H9 (cell line): ENCODE results near the gene PRSS8. TPM values are rescaled to one million over a fixed set of nuclear protein-coding genes. Genes with fewer than 3 reads are reported as not detected.
A peak's percentile ranks its signal among the peaks of the same experiment; 100 is the strongest.

Experiments used
- DNase-seq: peaks from one replicate; pipeline ENCODE4 v3.0.0-alpha.2; 2017
- H2AFZ ChIP-seq: one replicate; pipeline ENCODE4 v1.6.1; 2013; ENCODE audit warnings: mild to moderate bottlenecking, low read length, control low read depth, moderate library complexity
- H2AK5ac ChIP-seq: 2 replicates; pipeline ENCODE4 v1.6.1; 2013; ENCODE audit warnings: low read length, control low read depth, mixed read lengths; ENCODE audit not compliant: insufficient read length
- H2BK120ac ChIP-seq: one replicate; pipeline ENCODE4 v1.6.1; 2013; ENCODE audit warnings: low read depth, mild to moderate bottlenecking, low read length, control low read depth, inconsistent platforms; ENCODE audit not compliant: poor library complexity, severe bottlenecking
- H2BK12ac ChIP-seq: 2 replicates; pipeline ENCODE4 v1.6.1; 2013; ENCODE audit warnings: low read length, control low read depth, mixed read lengths, low read depth; ENCODE audit not compliant: insufficient read length
- H2BK15ac ChIP-seq: 2 replicates; pipeline ENCODE4 v1.6.1; 2013; ENCODE audit warnings: low read depth, low read length, control low read depth
- H2BK20ac ChIP-seq: one replicate; pipeline ENCODE4 v1.6.1; 2013; ENCODE audit warnings: low read depth, mild to moderate bottlenecking, low read length, control low read depth, inconsistent platforms; ENCODE audit not compliant: poor library complexity, severe bottlenecking
- H2BK5ac ChIP-seq: 2 replicates; pipeline ENCODE4 v1.6.1; 2013; ENCODE audit warnings: low read length, control low read depth, mixed read lengths; ENCODE audit not compliant: insufficient read length
- H3K14ac ChIP-seq: 2 replicates; pipeline ENCODE4 v1.6.1; 2013; ENCODE audit warnings: low read length, control low read depth; ENCODE audit not compliant: insufficient read depth
- H3K18ac ChIP-seq: 2 replicates; pipeline ENCODE4 v1.6.1; 2013; ENCODE audit warnings: low read depth, mild to moderate bottlenecking, mixed read lengths, low read length, control low read depth; ENCODE audit not compliant: insufficient read length
- H3K23ac ChIP-seq: 2 replicates; pipeline ENCODE4 v1.6.1; 2013; ENCODE audit warnings: low read length, control low read depth, mixed read lengths, low read depth; ENCODE audit not compliant: insufficient read length
- H3K23me2 ChIP-seq: 2 replicates; pipeline ENCODE4 v1.6.1; 2013; ENCODE audit warnings: low read depth, mild to moderate bottlenecking, mixed read lengths, low read length, control low read depth; ENCODE audit not compliant: insufficient read length, poor library complexity, severe bottlenecking
- H3K27ac ChIP-seq: 2 replicates; pipeline ENCODE4 v1.5.1; 2013; ENCODE audit warnings: low read length, control low read depth, mixed read lengths, low read depth; ENCODE audit not compliant: insufficient read length
- H3K27me3 ChIP-seq: 2 replicates; pipeline ENCODE4 v1.6.1; 2013; ENCODE audit warnings: low read length, control low read depth, inconsistent platforms; ENCODE audit not compliant: insufficient read depth
- H3K4ac ChIP-seq: 2 replicates; pipeline ENCODE4 v1.6.1; 2013; ENCODE audit warnings: low read depth, mild to moderate bottlenecking, control low read depth, inconsistent platforms, low read length, moderate library complexity
- H3K4me1 ChIP-seq: 2 replicates; pipeline ENCODE4 v1.6.1; 2013; ENCODE audit warnings: low read length, control low read depth, inconsistent platforms; ENCODE audit not compliant: insufficient read depth
- H3K4me2 ChIP-seq: 2 replicates; pipeline ENCODE4 v1.6.1; 2013; ENCODE audit warnings: low read length, control low read depth, mixed read lengths; ENCODE audit not compliant: insufficient read length, insufficient read depth
- H3K56ac ChIP-seq: 2 replicates; pipeline ENCODE4 v1.6.1; 2013; ENCODE audit warnings: low read depth, mild to moderate bottlenecking, mixed read lengths, low read length, control low read depth; ENCODE audit not compliant: insufficient read length
- H3K79me1 ChIP-seq: 2 replicates; pipeline ENCODE4 v1.6.1; 2013; ENCODE audit warnings: low read depth, mild to moderate bottlenecking, moderate library complexity, low read length, control low read depth, inconsistent platforms; ENCODE audit not compliant: insufficient read depth, poor library complexity, severe bottlenecking
- H3K79me2 ChIP-seq: 2 replicates; pipeline ENCODE4 v1.6.1; 2013; ENCODE audit warnings: low read length, control low read depth, inconsistent platforms; ENCODE audit not compliant: insufficient read depth
- H3K9ac ChIP-seq: 2 replicates; pipeline ENCODE4 v1.6.1; 2013; ENCODE audit warnings: low read length, control low read depth, mixed read lengths; ENCODE audit not compliant: insufficient read length; ENCODE audit errors: extremely low read depth
- H3K9me3 ChIP-seq: one replicate; pipeline ENCODE4 v1.6.1; 2013; ENCODE audit warnings: low read depth, low read length, inconsistent platforms; ENCODE audit not compliant: control insufficient read depth
- H3T11ph ChIP-seq: one replicate; pipeline ENCODE4 v1.6.1; 2013; ENCODE audit warnings: mild to moderate bottlenecking, low read length, control low read depth, inconsistent platforms
- H4K20me1 ChIP-seq: one replicate; pipeline ENCODE4 v1.6.1; 2013; ENCODE audit not compliant: control insufficient read depth, insufficient read length, insufficient read depth
- H4K5ac ChIP-seq: 2 replicates; pipeline ENCODE4 v1.6.1; 2013; ENCODE audit warnings: low read depth, mild to moderate bottlenecking, mixed read lengths, low read length, control low read depth; ENCODE audit not compliant: insufficient read length
- H4K8ac ChIP-seq: replicated peaks from 2 replicates; pipeline ENCODE4 v1.6.1; 2013; ENCODE audit warnings: low read length, control low read depth, mixed read lengths, low read depth; ENCODE audit not compliant: insufficient read length
- H4K91ac ChIP-seq: 2 replicates; pipeline ENCODE4 v1.6.1; 2013; ENCODE audit warnings: low read depth, mild to moderate bottlenecking, moderate library complexity, mixed read lengths, low read length, control low read depth; ENCODE audit not compliant: insufficient read length
- H3K27ac Mint-ChIP-seq, 3 experiments: 2 replicates in 2 of 3; 3 replicates in 1 of 3; pipeline ENCODE4 v1.8.0; 2020 to 2021; ENCODE audit warnings: mixed read lengths in 3 of 3, mild to moderate bottlenecking in 1 of 3, moderate library complexity in 1 of 3
- H3K27me3 Mint-ChIP-seq: 2 replicates; pipeline ENCODE4 v1.8.0; 2021; ENCODE audit warnings: low read depth, mild to moderate bottlenecking, moderate library complexity, mixed read lengths
- H3K36me3 Mint-ChIP-seq, 3 experiments: 2 replicates in 2 of 3; 3 replicates in 1 of 3; pipeline ENCODE4 v1.8.0; 2020 to 2021; ENCODE audit warnings: low read depth in 3 of 3, mixed read lengths in 3 of 3; ENCODE audit not compliant: insufficient read depth in 1 of 3
- H3K4me1 Mint-ChIP-seq, 2 experiments: 2 replicates each; pipeline ENCODE4 v1.8.0; 2020; ENCODE audit warnings: mixed read lengths in 2 of 2
- H3K4me3 Mint-ChIP-seq, 2 experiments: 2 replicates in 1 of 2; 3 replicates in 1 of 2; pipeline ENCODE4 v1.8.0; 2020 to 2021; ENCODE audit warnings: mild to moderate bottlenecking in 2 of 2, mixed read lengths in 2 of 2, moderate library complexity in 1 of 2
- H3K9me3 Mint-ChIP-seq, 2 experiments: 2 replicates in 1 of 2; 3 replicates in 1 of 2; pipeline ENCODE4 v1.8.0; 2020; ENCODE audit warnings: mild to moderate bottlenecking in 2 of 2, mixed read lengths in 2 of 2, moderate library complexity in 1 of 2
- CTCF ChIP-seq: fragments of 200-600 bp; sonication (generic); conservative IDR thresholded peaks from 3 replicates; pipeline ENCODE4 v1.8.0; 2021; ENCODE audit warnings: antibody characterized with exemption, mild to moderate bottlenecking
- WGBS: extraction: QIAGEN DNeasy Blood & Tissue Kit; methylation state at CpG from one replicate; pipeline ENCODE4 v1.1.7; 2013; ENCODE audit warnings: missing lambda C conversion rate, low lambda C conversion rate, mixed read lengths; ENCODE audit not compliant: insufficient read length; ENCODE audit errors: extremely low coverage; 5-methylcytosine and 5-hydroxymethylcytosine counted together
- total RNA-seq: library from RNA; stranded (reverse); gene quantifications from 2 replicates; pipeline ENCODE4 v1.2.1, GENCODE V29; 2021

Gene PRSS8
- total RNA-seq, 1 experiment from 2014 or later, result 64.0 TPM

GRCh38 chr16:31129568-31130335 lies 5.8 kb downstream of the PRSS8 start:
- Histone ChIP-seq H4K91ac (no peak overlapping the region), H3K27me3 (no peaks in the 10 kb centered on the region), H3T11ph (no peak overlapping the region), H3K18ac (no peak overlapping the region), H3K56ac (no peak overlapping the region), H2BK12ac (no peak overlapping the region), H4K20me1 (no peaks in the 10 kb centered on the region), H4K8ac (no peak overlapping the region), H3K4me2 (no peak overlapping the region), H3K79me2 (peaks cover 4% of the 10 kb centered on the region; the same call in 1 of the 2 replicates), H2BK5ac (no peak overlapping the region), H2BK120ac (no peak overlapping the region), H2BK15ac (no peak overlapping the region), H3K23ac (no peak overlapping the region), H2BK20ac (no peak overlapping the region), H3K4me1 (peaks cover 15% of the 10 kb centered on the region; the same call in 1 of the 2 replicates), H3K23me2 (peaks cover 5% of the 10 kb centered on the region), H3K9me3 (no peaks in the 10 kb centered on the region), H3K14ac (no peak overlapping the region; the same call in 1 of the 2 replicates), H2AFZ (no peak overlapping the region), H3K9ac (no peak overlapping the region), H3K79me1 (peaks cover 5% of the 10 kb centered on the region), H3K4ac (no peak overlapping the region), H4K5ac (no peak overlapping the region), H3K27ac (no peak overlapping the region), H2AK5ac (no peak overlapping the region)
- H3K9me3 Mint-ChIP-seq, result no peaks in the 10 kb centered on the region
- H3K4me3 Mint-ChIP-seq, result no peak overlapping the region
- H3K36me3 Mint-ChIP-seq, result peaks cover 29 to 50% (median 45%) of the 10 kb centered on the region in 3 experiments
- WGBS, result no CpG with 5 or more reads among the region's 29 CpGs
- H3K27ac Mint-ChIP-seq, result peak overlapping the region in 2 of 3 experiments; percentile 76 to 90; a peak in 2 of 7 replicates
- no peak for DNase-seq
- peaks cover 38 to 41% of the 10 kb centered on the region in 2 experiments for H3K4me1 Mint-ChIP-seq
- TF ChIP-seq CTCF, result no peak
- no peaks in the 10 kb centered on the region for H3K27me3 Mint-ChIP-seq
